HUDEP-2 (cell line): ENCODE measurements around the gene TRIM71.
"Not testable (repeated sequence)": the region's sequence is repeated elsewhere in the genome, so short reads cannot be mapped to it uniquely, and the experiment has no call there.

Source experiments
- DNase-seq, 76 experiments: peaks; one replicate each; lab custom pipeline; 2025; ENCODE audit not compliant: unreplicated experiment in 76 of 76; lab: John Stamatoyannopoulos, UW

TRIM71 gene

GRCh38 chr3:32817558-32818228 is at the start of gene TRIM71:
Gene TRIM71, plus strand, starts transcription at chr3:32817997. Its CDS starts 84 bp downstream, at chr3:32818081.
- peak in 8 of 76 experiments; percentile 12 to 37 (median 16) for DNase-seq

DNA sequence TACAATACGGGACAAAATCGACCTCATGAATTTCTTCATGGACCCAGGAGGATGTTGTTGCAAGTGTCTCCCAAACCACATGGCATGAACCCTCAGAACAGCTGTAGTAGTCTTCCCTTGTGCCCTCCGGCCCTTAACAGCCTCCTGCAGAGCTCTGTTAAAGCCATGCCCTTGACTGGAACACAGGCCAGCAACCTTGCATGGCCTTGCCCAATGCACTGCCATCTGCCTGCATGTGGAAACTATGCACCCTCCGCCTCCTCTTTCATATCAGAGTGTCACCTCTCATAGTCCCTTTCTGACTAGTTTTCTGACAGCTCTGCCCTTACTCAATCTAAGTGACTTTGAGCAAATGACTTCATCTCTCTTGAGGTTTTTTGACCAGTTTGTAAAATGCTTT is 39.4 kb upstream of the TRIM71 start:
- DNase-seq, result peak in 5 of 76 experiments; percentile 4 to 22 (median 6)

DNA sequence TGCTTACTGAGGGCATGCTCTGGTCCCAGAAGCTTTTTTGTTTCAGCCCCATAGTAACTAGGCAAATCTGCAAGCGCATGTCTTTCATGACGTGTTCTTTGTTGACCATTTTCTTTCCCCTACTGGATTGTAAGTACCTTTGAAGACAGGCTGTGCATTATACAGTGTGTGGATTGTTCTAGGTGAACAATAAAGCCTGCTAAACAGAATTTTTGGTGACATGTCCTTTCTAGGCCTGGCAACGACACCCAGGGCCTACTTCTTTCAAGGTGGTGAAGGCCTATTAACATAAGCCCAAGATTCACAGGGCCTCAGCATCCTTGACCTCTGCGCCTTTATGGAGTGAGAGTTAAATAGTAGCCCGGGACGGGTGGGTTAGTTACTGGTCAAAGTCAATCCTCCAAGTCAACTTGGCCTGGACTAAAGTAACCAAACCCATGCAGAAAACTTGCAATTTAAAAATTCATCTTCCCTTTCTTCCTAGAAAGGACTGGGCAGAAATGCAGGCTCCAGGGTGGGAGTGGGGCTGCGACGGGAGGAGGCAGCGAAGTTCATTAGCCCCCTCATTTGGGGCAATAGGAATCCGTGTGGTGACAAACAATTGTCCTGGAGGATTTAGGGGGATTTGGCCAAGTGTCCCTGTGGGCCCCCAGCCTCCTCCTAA is 37.6 kb upstream of the TRIM71 start:
- DNase-seq, result no peak

DNA sequence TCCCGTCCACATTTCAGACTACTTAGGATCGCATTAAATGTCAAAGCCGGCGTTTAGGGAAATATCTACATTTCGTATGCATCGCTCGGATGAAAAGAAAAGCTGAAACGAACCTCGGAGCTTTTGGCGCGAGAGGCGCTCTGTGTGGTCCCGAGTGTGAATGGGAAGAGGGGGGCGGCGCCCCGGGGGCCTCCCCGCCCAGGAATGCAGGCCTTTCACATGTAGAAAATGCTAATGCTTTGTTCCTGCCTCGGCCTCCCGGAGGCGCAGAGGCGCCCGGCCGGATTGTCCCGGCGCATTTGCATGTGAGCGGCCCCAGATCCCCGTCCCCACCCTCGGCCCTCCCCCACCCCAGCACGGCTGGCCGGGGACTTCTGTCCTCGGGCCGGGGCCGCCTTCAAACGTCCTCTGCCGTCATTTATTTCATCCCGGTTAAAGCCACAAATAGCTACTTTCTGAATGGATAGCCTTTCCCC is 37.0 kb upstream of the TRIM71 start:
- peak in 61 of 76 experiments; percentile 2 to 66 (median 43) for DNase-seq

- peak in 74 of 76 experiments; percentile 5 to 79 (median 65) for DNase-seq
Observed at GRCh38 chr3:32781211-32781968, 36.4 kb upstream of the TRIM71 start.

- not testable (repeated sequence) for DNase-seq
Observed at GRCh38 chr3:32781969-32782270, 35.9 kb upstream of the TRIM71 start.

GRCh38 chr3:32782407-32782806 is 35.4 kb upstream of the TRIM71 start:
- DNase-seq, result no peak

DNA sequence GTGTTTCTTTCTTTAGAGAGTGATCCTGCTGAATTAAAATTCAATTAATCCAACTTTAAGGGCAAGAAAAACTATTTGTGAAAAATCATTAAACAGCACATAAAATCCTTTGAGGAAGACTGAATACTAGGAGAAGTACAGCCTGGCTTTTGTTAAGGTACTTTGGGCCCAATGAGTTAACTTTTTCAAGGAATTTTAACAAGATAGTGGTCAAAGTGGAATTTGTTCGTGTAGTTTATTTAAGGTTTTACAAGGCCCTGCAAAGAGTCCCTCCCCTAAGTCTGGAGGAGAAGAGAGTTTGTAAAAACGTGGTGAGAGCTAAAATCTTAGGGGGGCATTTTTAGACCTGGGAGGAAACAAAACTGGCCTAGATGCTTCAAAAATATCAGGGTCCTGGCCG is 26.0 kb upstream of the TRIM71 start:
- no peak for DNase-seq

DNA sequence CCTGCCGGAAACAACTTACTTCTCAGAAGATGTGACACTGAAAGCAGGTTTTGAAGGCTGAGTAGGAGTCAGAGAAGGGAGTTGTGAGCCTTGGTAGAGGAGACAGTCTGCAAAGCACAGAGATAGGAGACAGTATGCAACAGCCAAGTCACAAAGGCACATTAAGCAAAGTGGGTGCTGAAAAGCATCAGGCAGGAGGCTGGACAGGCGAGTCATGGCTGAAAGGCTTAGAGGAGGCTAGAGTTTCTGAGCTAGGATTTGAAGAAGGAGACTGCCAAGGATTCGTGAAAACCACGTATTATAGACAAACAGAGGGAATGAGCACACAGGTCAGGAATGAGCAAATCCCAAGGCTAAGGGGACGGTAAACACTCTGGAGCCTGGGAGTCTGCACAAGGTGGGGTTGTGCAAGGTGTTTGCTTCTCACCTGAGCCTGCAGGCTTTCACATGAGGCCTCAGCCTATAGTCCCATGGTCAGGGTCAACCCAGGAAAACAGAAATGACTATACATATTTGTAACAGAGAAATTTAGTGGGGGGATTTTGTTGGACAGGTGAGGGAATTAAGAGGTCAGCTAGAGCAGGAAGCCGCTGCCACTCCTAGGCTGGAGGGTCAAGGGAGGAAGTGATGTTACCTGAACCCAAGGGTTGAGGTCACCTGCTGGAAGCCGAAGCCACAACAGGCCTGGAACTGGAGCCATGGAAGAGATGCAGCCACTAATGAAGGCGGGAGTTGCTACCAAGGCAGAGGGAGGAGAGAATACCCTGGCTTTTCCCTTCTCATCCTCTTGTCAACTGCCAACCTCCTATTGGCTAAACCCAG is 23.1 kb upstream of the TRIM71 start:
- DNase-seq, result no peak

DNA sequence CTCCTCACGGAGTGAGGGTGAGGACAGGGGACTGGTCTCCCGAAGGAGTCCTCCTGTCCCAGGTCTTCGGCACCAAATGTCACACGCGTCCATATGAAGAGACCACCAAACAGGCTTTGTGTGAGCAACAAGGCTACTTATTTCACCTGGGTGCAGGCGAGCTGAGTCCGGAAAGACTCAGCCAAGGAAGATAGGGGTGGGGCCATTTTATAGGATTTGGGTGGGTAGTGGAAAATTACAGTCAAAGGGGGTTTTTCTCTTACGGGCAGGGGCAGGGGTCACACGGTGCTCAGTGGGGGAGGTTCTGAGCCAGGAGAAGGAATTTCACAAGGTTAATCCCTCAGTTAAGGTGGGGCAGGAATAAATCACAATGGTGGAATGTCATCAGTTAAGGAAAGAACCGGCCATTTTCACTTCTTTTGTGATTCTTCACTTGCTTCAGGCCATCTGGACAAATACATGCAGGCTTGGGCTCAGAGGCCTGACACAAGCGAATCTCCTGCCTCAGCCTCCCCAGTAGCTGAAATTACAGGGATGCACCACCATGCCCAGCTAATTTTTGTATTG is 21.3 kb upstream of the TRIM71 start:
- not testable (repeated sequence) for DNase-seq

DNA sequence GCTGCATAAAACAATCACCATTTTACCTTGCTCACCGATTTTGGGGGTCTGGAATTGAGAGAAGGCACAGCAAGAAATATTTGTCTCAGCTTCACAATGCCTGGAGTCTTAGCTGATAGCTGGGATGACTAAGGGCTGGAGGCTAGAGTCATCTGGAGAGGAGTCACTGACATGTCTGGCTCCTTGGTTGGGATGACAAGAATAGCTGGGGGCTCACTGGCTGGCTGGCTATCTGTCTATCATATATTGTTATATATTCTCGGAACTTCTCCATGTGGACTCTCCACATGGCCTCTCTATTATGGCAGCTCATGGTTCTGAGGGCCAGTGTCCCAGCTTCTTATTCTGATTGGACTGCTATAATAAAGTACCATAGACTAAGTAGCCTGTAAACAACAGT is 20.0 kb upstream of the TRIM71 start:
- no peak for DNase-seq

GRCh38 chr3:32801440-32801839 is 16.4 kb upstream of the TRIM71 start:
- not testable (repeated sequence) for DNase-seq

DNA sequence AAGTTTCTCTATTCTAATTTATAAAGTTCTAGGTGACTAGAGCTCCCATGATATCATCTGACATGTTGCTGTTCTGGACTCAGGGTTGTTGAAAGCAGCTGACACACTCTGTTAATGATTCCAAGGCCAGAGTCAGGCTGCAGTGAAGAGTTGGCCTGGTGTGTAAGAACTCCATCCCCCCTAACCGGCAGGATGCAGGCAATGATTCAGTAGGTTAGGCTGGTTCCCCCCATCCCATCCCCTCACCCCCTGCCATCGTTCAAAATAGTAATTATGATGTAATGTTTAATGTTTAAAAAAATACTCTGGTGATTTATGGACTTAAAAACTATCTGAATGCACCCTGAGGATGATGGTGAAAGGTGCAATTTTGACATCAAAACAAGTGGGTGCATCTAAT is 4.6 kb upstream of the TRIM71 start:
- no peak for DNase-seq

DNA sequence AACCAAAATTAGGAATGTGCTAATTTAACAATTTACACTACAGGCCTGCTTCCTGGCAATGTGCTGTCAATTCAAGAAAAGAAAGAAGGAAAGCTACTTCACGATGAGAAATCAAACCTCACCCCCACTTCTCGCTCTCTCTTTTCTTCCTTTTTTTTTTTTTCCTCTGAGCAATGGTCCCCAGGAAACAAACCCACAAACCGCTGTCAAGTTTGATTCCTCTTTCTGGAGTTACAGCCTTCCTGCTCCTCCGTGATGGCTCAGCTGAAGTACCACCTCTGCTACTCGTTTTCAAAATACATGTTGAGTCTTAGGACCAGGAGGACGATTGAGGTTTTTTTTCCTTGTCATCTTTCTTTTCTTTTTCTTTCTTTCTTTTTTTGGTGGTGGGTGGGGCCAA is 3.4 kb upstream of the TRIM71 start:
- DNase-seq, result no peak

- peak in 2 of 76 experiments; percentile 4 to 7 for DNase-seq
Observed at GRCh38 chr3:32815841-32816438, 1.9 kb upstream of the TRIM71 start.

- DNase-seq, result peak in 11 of 76 experiments; percentile 10 to 47 (median 14)
Observed at GRCh38 chr3:32816439-32817256, 1.1 kb upstream of the TRIM71 start.

DNA sequence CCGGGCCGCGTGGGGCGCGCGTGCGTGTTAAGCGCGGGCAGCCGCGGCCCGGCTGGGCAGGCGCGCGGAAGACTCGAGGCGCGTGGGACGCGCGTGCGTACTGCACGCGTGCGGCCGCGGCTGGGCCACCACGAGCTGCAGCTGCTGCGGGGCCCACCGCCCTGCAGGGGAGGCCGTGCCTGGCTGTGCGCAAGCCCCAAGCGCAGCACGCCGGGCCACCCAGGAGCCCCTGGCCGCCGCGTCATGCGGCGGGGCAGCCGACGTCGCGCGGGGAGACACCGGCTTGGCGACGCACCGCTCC is 590 bp upstream of the TRIM71 start:
- DNase-seq, result peak in 2 of 76 experiments; percentile 14 to 30

DNA sequence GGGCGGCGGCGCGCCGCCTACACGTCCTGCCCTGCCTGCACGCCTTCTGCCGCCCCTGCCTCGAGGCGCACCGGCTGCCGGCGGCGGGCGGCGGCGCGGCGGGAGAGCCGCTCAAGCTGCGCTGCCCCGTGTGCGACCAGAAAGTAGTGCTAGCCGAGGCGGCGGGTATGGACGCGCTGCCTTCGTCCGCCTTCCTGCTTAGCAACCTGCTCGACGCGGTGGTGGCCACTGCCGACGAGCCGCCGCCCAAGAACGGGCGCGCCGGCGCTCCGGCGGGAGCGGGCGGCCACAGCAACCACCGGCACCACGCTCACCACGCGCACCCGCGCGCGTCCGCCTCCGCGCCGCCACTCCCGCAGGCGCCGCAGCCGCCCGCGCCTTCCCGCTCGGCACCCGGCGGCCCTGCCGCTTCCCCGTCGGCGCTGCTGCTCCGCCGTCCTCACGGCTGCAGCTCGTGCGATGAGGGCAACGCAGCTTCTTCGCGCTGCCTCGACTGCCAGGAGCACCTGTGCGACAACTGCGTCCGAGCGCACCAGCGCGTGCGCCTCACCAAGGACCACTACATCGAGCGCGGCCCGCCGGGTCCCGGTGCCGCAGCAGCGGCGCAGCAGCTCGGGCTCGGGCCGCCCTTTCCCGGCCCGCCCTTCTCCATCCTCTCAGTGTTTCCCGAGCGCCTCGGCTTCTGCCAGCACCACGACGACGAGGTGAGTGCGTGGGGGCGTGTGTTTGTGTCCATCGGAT is 602 bp downstream of the TRIM71 start:
- DNase-seq, result peak in 4 of 76 experiments; percentile 8 to 29 (median 12)
